Ishikawa (cell line): ENCODE measurements around the gene RAPGEF5.

Source experiments
- CEBPB ChIP-seq: IDR thresholded peaks from 2 replicates; pipeline ENCODE4 v1.6.1; 2012
- CREB1 ChIP-seq: IDR thresholded peaks from 2 replicates; pipeline ENCODE4 v1.6.1; 2012; ENCODE audit warnings: low read depth
- EGR1 ChIP-seq: IDR thresholded peaks from 2 replicates; pipeline ENCODE4 v1.6.1; 2012
- EP300 ChIP-seq: IDR thresholded peaks from 2 replicates; pipeline ENCODE4 v1.6.1; 2012; ENCODE audit warnings: borderline replicate concordance
- FOXM1 ChIP-seq: IDR thresholded peaks from 2 replicates; pipeline ENCODE4 v1.6.1; 2012; ENCODE audit warnings: low read depth, borderline replicate concordance
- NFIC ChIP-seq: IDR thresholded peaks from 2 replicates; pipeline ENCODE4 v1.6.1; 2012
- RAD21 ChIP-seq: IDR thresholded peaks from 2 replicates; pipeline ENCODE4 v1.6.1; 2012; ENCODE audit warnings: low read depth
- TAF1 ChIP-seq: IDR thresholded peaks from 2 replicates; pipeline ENCODE4 v1.6.1; 2012; ENCODE audit warnings: low read depth, mild to moderate bottlenecking
- TCF12 ChIP-seq: IDR thresholded peaks from 2 replicates; pipeline ENCODE4 v1.6.1; 2012; ENCODE audit warnings: low read depth
- TEAD4 ChIP-seq: IDR thresholded peaks from 2 replicates; pipeline ENCODE4 v1.6.1; 2012
- YY1 ChIP-seq: IDR thresholded peaks from 2 replicates; pipeline ENCODE4 v1.6.1; 2012; ENCODE audit warnings: low read depth
- ZBTB7A ChIP-seq: IDR thresholded peaks from 2 replicates; pipeline ENCODE4 v1.6.1; 2012; ENCODE audit warnings: low read depth
- TF ChIP-seq, protein P1 (sequence below): IDR thresholded peaks from 2 replicates; pipeline ENCODE4 v1.6.1; 2012
- TF ChIP-seq, protein P2 (sequence below): IDR thresholded peaks from 2 replicates; pipeline ENCODE4 v1.6.1; 2012; ENCODE audit warnings: low read depth, mild to moderate bottlenecking
- TF ChIP-seq, protein P3 (sequence below): IDR thresholded peaks from 2 replicates; pipeline ENCODE4 v1.6.1; 2012

RAPGEF5 gene

DNA sequence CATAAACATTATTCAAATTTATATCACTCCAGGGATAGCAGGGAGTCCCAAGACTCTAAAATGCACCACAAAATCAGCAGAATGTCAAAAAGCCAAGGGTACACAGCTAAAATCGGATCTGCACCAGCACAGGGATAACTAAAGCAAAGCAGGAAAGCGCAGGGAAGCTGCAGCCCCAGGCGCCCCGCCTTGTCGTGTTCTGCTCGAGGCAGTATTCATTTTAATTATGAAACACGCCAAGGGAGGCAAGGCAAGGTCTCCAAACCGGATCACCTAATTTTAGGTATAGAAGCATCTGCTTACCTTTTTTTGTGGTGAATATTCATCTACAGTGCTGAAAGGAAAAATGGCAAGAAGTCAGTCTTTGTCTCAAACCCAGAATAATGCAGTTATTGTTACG lies 199.4 kb downstream of the RAPGEF5 start:
- TF ChIP-seq TEAD4 (no peak), EGR1 (no peak), FOXM1 (no peak), CEBPB (no peak), RAD21 (no peak), EP300 (no peak), YY1 (no peak)
- TF ChIP-seq, protein P1, sequence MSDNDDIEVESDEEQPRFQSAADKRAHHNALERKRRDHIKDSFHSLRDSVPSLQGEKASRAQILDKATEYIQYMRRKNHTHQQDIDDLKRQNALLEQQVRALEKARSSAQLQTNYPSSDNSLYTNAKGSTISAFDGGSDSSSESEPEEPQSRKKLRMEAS = no peak
- TF ChIP-seq, protein P2, sequence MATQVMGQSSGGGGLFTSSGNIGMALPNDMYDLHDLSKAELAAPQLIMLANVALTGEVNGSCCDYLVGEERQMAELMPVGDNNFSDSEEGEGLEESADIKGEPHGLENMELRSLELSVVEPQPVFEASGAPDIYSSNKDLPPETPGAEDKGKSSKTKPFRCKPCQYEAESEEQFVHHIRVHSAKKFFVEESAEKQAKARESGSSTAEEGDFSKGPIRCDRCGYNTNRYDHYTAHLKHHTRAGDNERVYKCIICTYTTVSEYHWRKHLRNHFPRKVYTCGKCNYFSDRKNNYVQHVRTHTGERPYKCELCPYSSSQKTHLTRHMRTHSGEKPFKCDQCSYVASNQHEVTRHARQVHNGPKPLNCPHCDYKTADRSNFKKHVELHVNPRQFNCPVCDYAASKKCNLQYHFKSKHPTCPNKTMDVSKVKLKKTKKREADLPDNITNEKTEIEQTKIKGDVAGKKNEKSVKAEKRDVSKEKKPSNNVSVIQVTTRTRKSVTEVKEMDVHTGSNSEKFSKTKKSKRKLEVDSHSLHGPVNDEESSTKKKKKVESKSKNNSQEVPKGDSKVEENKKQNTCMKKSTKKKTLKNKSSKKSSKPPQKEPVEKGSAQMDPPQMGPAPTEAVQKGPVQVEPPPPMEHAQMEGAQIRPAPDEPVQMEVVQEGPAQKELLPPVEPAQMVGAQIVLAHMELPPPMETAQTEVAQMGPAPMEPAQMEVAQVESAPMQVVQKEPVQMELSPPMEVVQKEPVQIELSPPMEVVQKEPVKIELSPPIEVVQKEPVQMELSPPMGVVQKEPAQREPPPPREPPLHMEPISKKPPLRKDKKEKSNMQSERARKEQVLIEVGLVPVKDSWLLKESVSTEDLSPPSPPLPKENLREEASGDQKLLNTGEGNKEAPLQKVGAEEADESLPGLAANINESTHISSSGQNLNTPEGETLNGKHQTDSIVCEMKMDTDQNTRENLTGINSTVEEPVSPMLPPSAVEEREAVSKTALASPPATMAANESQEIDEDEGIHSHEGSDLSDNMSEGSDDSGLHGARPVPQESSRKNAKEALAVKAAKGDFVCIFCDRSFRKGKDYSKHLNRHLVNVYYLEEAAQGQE = no peak

DNA sequence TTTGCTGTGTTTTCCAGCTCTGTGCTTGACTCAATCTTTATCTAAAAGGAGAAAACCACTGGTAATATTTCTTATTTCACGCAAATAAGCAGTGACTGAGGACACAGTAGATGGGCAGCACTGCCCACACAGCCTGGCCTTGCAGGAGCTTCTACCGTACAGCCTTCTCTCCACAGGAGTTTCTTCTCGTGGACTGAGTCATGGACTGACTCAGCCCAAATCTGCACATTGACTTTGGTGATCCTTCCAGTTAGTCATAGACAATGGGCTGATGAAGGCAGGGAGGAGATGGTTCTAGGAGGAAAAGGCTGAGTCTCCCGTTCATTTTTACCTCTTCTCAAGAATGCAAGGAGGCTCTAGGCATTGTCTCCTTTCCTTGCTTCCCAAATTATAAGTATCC lies 200.7 kb downstream of the RAPGEF5 start:
- no peak for TF ChIP-seq FOXM1
- no peak for TF ChIP-seq TAF1
- TF ChIP-seq EP300 = no peak
- TF ChIP-seq RAD21 = no peak
- no peak for TF ChIP-seq ZBTB7A
- TF ChIP-seq EGR1 = no peak
- TF ChIP-seq TCF12 = no peak
- TF ChIP-seq TEAD4 = no peak
- TF ChIP-seq, protein P1 = no peak
- no peak for TF ChIP-seq NFIC
- no peak for TF ChIP-seq CEBPB

DNA sequence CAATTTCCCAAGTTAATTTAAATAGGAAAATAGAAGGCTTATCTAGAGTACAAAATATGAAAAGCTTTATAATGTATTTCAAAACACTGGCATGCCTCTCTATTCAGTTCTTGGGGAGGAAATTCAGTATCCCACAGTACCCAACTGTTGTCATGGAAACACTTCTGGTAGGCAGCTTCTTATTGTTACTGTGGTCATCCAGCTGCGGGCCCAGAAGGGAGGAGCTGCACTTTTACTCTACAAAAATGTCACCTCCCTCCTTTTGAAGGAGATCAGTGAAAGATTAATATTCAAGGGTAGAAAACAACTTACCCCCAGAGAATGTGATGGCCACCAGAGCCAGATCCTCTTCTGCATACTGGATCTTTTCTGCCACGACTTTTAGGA lies 202.8 kb downstream of the RAPGEF5 start:
- TF ChIP-seq FOXM1 = no peak
- TF ChIP-seq EP300 = no peak
- no peak for TF ChIP-seq RAD21
- no peak for TF ChIP-seq CREB1
- TF ChIP-seq CEBPB = no peak
- TF ChIP-seq EGR1 = no peak
- no peak for TF ChIP-seq TEAD4
- no peak for TF ChIP-seq ZBTB7A
- TF ChIP-seq, protein P3, sequence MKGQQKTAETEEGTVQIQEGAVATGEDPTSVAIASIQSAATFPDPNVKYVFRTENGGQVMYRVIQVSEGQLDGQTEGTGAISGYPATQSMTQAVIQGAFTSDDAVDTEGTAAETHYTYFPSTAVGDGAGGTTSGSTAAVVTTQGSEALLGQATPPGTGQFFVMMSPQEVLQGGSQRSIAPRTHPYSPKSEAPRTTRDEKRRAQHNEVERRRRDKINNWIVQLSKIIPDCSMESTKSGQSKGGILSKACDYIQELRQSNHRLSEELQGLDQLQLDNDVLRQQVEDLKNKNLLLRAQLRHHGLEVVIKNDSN = no peak
- TF ChIP-seq, protein P1 = no peak
- TF ChIP-seq TCF12 = no peak
- no peak for TF ChIP-seq YY1
- no peak for TF ChIP-seq TAF1
- TF ChIP-seq, protein P2 = no peak
- no peak for TF ChIP-seq NFIC

DNA sequence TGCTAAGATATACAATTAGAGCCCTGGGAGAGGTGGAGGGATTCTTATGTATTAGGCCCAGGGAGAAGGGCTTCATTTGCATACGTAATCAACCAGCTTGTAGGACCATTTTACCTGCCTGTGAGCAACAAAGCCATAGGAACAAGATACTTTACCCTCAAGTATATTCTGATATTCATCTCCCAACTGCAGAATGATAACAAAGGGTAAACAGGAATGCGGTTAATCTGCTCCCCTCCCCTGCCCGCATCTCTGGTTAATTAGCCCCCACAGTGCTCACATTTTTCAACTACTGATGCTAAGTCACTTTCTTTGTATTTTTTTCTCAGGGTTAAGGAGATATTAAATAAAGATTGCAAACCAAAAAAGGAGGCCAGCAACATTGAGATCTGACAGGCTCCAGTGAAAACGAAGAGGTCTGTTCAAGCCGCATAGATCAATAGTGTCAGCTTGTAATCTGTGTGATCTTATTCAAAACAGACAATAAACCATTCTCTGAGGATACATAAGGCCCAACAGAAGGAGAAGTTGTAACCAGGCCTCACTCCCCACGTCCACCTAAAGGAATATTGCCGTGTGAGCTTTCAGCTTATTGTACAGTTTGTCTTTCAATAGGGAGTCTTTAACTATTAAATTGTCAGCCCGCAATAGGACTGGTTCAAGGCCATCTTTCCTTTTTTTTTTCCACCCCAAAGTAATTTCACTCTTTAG lies 203.4 kb downstream of the RAPGEF5 start:
- TF ChIP-seq EP300 = no peak

DNA sequence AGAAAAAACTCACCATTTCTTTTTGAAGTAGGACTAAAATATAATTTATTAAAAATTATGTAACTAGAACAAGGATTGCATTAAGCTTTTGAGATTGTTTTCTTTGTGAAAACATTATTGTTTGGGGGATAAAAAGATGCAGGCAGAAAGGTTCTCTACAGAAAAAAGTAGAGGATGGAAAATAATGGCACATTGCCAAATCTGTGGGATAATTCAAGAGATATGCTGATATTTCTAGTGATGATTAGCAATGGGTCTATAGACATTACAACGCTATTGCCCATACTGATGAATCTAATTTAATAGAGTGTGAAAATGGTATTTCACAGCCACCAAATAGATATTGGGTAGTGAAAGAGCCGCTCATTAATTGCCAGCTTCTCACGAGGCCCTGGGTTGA lies 204.3 kb downstream of the RAPGEF5 start:
- TF ChIP-seq EGR1 = no peak
- TF ChIP-seq EP300 = no peak
- TF ChIP-seq TCF12 = no peak
- TF ChIP-seq, protein P2 = no peak
- TF ChIP-seq TAF1 = no peak
- TF ChIP-seq ZBTB7A = no peak
- no peak for TF ChIP-seq NFIC
- TF ChIP-seq, protein P3 = no peak
- no peak for TF ChIP-seq YY1
- TF ChIP-seq RAD21 = no peak
- no peak for TF ChIP-seq FOXM1
- TF ChIP-seq CREB1 = no peak
- TF ChIP-seq TEAD4 = no peak
- TF ChIP-seq, protein P1 = no peak
- no peak for TF ChIP-seq CEBPB
